Body of pancreas (tissue), 4 donors: ENCODE measurements around the gene CIBAR2. TPM values are rescaled to one million over a fixed set of nuclear protein-coding genes. Genes with fewer than 3 reads are reported as not detected.

Experiments
- ATAC-seq: fragments of 150-250 bp; one replicate; pipeline ENCODE4 v1.9.1; 2016
- DNase-seq, 4 donors: peaks; one replicate each; pipeline ENCODE4 v3.0.0-alpha.2; 2019
- H3K27ac ChIP-seq, 4 donors: fragments of 200-600 bp; sonication (generic); 1 replicate in 3 of 4; 2 replicates in 1 of 4; pipeline versions ENCODE4 v1.5.1 to v1.6.1; 2016 to 2019; ENCODE audit warnings: mild to moderate bottlenecking in 1 of 4, mixed read lengths in 1 of 4, moderate library complexity in 1 of 4
- H3K27me3 ChIP-seq, 2 donors: fragments of 200-600 bp; sonication (generic); one replicate each; pipeline ENCODE4 v1.6.0; 2016; ENCODE audit warnings: mild to moderate bottlenecking in 1 of 2
- H3K36me3 ChIP-seq, 2 donors: fragments of 200-600 bp; sonication (generic); replicated peaks in 1 of 2; 2 replicates each; pipeline ENCODE4 v1.5.1; 2016; ENCODE audit warnings: low read depth in 2 of 2; ENCODE audit not compliant: insufficient read depth in 1 of 2
- H3K4me1 ChIP-seq: fragments of 200-600 bp; sonication (generic); one replicate; pipeline ENCODE4 v1.6.0; 2016
- H3K4me3 ChIP-seq, 2 donors: fragments of 200-600 bp; sonication (generic); 1 replicate in 1 of 2; 2 replicates in 1 of 2; pipeline ENCODE4 v1.5.1; 2016 to 2019
- H3K9me3 ChIP-seq, 3 donors: fragments of 200-600 bp; sonication (generic); 1 replicate in 2 of 3; 2 replicates in 1 of 3; pipeline ENCODE4 v1.5.1; 2016
- POLR2A ChIP-seq, 3 donors: fragments of 450-650 bp; IDR thresholded peaks; one replicate each; pipeline ENCODE4 v1.6.1; 2016; ENCODE audit warnings: antibody characterized with exemption in 3 of 3, mild to moderate bottlenecking in 2 of 3
- WGBS, 2 donors: methylation state at CpG; one replicate each; pipeline ENCODE4 v1.1.5; 2017; 5-methylcytosine and 5-hydroxymethylcytosine counted together
- intact Hi-C: fragments of 100-400 bp; cut with DNase I; formaldehyde crosslinking; loops from one replicate; pipeline ENCODE4 v1.15.1; 2023
- total RNA-seq, 2 donors: library from RNA; depleted of rRNA; stranded (reverse); fragments of >200 nt; gene quantifications; one replicate each; pipeline ENCODE4 v1.1.0, GENCODE V29; 2016
- TF ChIP-seq, protein P1 (sequence below), 7 experiments: fragments of 450-650 bp in 4 of 7; fragments of 200-600 bp in 3 of 7; sonication (generic) in 3 of 7; IDR thresholded peaks; one replicate each; pipeline ENCODE4 v1.5.1; 2016 to 2019; ENCODE audit warnings: antibody characterized with exemption in 7 of 7

Gene CIBAR2
- total RNA-seq, 2 donors from 2014 or later, result not detected

GRCh38 chr16:85141491-85142128, 29.3 kb upstream of the CIBAR2 start:
- no peak for TF ChIP-seq POLR2A (IDR thresholded peaks at IDR 0.05)
- TF ChIP-seq, protein P1, sequence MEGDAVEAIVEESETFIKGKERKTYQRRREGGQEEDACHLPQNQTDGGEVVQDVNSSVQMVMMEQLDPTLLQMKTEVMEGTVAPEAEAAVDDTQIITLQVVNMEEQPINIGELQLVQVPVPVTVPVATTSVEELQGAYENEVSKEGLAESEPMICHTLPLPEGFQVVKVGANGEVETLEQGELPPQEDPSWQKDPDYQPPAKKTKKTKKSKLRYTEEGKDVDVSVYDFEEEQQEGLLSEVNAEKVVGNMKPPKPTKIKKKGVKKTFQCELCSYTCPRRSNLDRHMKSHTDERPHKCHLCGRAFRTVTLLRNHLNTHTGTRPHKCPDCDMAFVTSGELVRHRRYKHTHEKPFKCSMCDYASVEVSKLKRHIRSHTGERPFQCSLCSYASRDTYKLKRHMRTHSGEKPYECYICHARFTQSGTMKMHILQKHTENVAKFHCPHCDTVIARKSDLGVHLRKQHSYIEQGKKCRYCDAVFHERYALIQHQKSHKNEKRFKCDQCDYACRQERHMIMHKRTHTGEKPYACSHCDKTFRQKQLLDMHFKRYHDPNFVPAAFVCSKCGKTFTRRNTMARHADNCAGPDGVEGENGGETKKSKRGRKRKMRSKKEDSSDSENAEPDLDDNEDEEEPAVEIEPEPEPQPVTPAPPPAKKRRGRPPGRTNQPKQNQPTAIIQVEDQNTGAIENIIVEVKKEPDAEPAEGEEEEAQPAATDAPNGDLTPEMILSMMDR (IDR thresholded peaks at IDR 0.05), result no peak
- no peak for ATAC-seq
- WGBS, 2 donors, result 89 to 92% methylated on average over 17 of the region's 17 CpGs

GRCh38 chr16:85140455-85141012, 28.3 kb upstream of the CIBAR2 start:
- 84 to 87% methylated on average over 12 of the region's 12 CpGs for whole genome bisulfite sequencing, 2 donors
- Histone ChIP-seq H3K27ac (no peak overlapping the region), H3K36me3 (no peaks in the 10 kb centered on the region), H3K4me3 (no peak overlapping the region), H3K9me3 (no peaks in the 10 kb centered on the region), H3K4me1 (peaks cover 26% of the 10 kb centered on the region), H3K27me3 (no peaks in the 10 kb centered on the region)
- no peak for DNase-seq
- intact Hi-C loops, result no loop called here
- ATAC-seq, result no peak
- TF ChIP-seq, protein P1 (IDR thresholded peaks at IDR 0.05), result no peak
- TF ChIP-seq POLR2A (IDR thresholded peaks at IDR 0.05), result no peak

More at GRCh38 chr16:85141491-85142128, 29.3 kb upstream of the CIBAR2 start:
- Histone ChIP-seq H3K9me3 (no peaks in the 10 kb centered on the region), H3K4me3 (no peak overlapping the region), H3K4me1 (peaks cover 24% of the 10 kb centered on the region), H3K27me3 (no peaks in the 10 kb centered on the region), H3K36me3 (no peaks in the 10 kb centered on the region), H3K27ac (no peak overlapping the region)
- intact Hi-C loops, result no loop called here
- no peak for DNase-seq

GRCh38 chr16:85139881-85140339, 27.6 kb upstream of the CIBAR2 start:
- intact Hi-C loops, result no loop called here
- 89 to 90% methylated on average over 9 of the region's 9 CpGs for WGBS, 2 donors
- TF ChIP-seq, protein P1 (IDR thresholded peaks at IDR 0.05), result no peak
- no peak for TF ChIP-seq POLR2A (IDR thresholded peaks at IDR 0.05)
- H3K4me1 ChIP-seq, result peaks cover 26% of the 10 kb centered on the region
- no peak overlapping the region for H3K4me3 ChIP-seq
- ATAC-seq (no peak), DNase-seq (no peak)
- H3K36me3 ChIP-seq, result no peaks in the 10 kb centered on the region
- no peak overlapping the region for H3K27ac ChIP-seq
- no peaks in the 10 kb centered on the region for H3K9me3 ChIP-seq
- H3K27me3 ChIP-seq, result no peaks in the 10 kb centered on the region

GRCh38 chr16:85138825-85139627, 26.8 kb upstream of the CIBAR2 start:
- intact Hi-C loops, result no loop called here
- Histone ChIP-seq H3K27ac (no peak overlapping the region), H3K4me3 (no peak overlapping the region), H3K36me3 (no peaks in the 10 kb centered on the region), H3K9me3 (no peaks in the 10 kb centered on the region), H3K27me3 (no peaks in the 10 kb centered on the region), H3K4me1 (peaks cover 26% of the 10 kb centered on the region)
- 82 to 88% methylated on average over 14 to 16 of the region's 16 CpGs for WGBS, 2 donors
- DNase-seq (peak in 3 of 4 donors; percentile 54 to 79 (median 77)), ATAC-seq (no peak)
- TF ChIP-seq POLR2A (IDR thresholded peaks at IDR 0.05), result no peak
- TF ChIP-seq, protein P1 (IDR thresholded peaks at IDR 0.05), result no peak
